GM12878 (cell line): ENCODE data around the gene RAD54L2.

Experiments used
- ATF3 ChIP-seq: IDR thresholded peaks from 2 replicates; pipeline ENCODE4 v1.6.1; 2011; ENCODE audit warnings: low read depth, mild to moderate bottlenecking, low read length, moderate library complexity, borderline replicate concordance; ENCODE audit errors: extremely low read depth
- BRCA1 ChIP-seq: IDR thresholded peaks from 2 replicates; pipeline ENCODE4 v1.6.1; 2011; ENCODE audit warnings: low read depth, low read length, improper control_type of control experiment
- CBX5 ChIP-seq: sonication (generic); IDR thresholded peaks from 2 replicates; pipeline ENCODE4 v1.6.1; 2016; ENCODE audit warnings: low read depth, moderate library complexity, mild to moderate bottlenecking, inconsistent platforms
- CHD2 ChIP-seq: IDR thresholded peaks from 2 replicates; pipeline ENCODE4 v1.6.1; 2011; ENCODE audit warnings: low read depth, low read length, improper control_type of control experiment, borderline replicate concordance
- CREB1 ChIP-seq: IDR thresholded peaks from 2 replicates; pipeline ENCODE4 v1.6.1; 2012; ENCODE audit warnings: low read depth, mild to moderate bottlenecking, inconsistent platforms
- CTCF ChIP-seq, 3 experiments: IDR thresholded peaks in 2 of 3; conservative IDR thresholded peaks in 1 of 3; 2 replicates each; pipeline ENCODE4 v1.5.1; 2011; ENCODE audit warnings: low read depth in 3 of 3, low read length in 3 of 3, mild to moderate bottlenecking in 3 of 3, control low read depth in 2 of 3, moderate library complexity in 2 of 3, inconsistent platforms in 1 of 3, mixed read lengths in 1 of 3; ENCODE audit not compliant: control insufficient read depth in 2 of 3, insufficient read depth in 1 of 3; ENCODE audit errors: extremely low read depth in 1 of 3
- MXI1 ChIP-seq: fragments of 150-350 bp; IDR thresholded peaks from 2 replicates; pipeline ENCODE4 v1.6.1; 2011; ENCODE audit warnings: low read depth, mild to moderate bottlenecking, inconsistent platforms, low read length, improper control_type of control experiment
- POLR2A ChIP-seq: IDR thresholded peaks from 2 replicates; pipeline ENCODE4 v1.6.1; 2011; ENCODE audit warnings: low read depth, mild to moderate bottlenecking, low read length
- REST ChIP-seq: IDR thresholded peaks from 2 replicates; pipeline ENCODE4 v1.6.1; 2012; ENCODE audit warnings: mild to moderate bottlenecking, low read depth, low read length
- SP1 ChIP-seq: IDR thresholded peaks from one replicate; pipeline ENCODE4 v1.6.1; 2011; ENCODE audit warnings: low read depth, low read length
- TAF1 ChIP-seq: IDR thresholded peaks from 2 replicates; pipeline ENCODE4 v1.6.1; 2011; ENCODE audit warnings: mild to moderate bottlenecking, low read depth, low read length, borderline replicate concordance
- TARDBP ChIP-seq: IDR thresholded peaks from 2 replicates; pipeline ENCODE4 v1.6.1; 2016; ENCODE audit warnings: borderline replicate concordance
- USF1 ChIP-seq: IDR thresholded peaks from 2 replicates; pipeline ENCODE4 v1.6.1; 2011; ENCODE audit warnings: borderline replicate concordance, low read depth, mild to moderate bottlenecking, moderate library complexity, mixed read lengths, low read length; ENCODE audit not compliant: insufficient read depth; ENCODE audit errors: extremely low read length
- ZBTB11 ChIP-seq: fragments of 450-650 bp; formaldehyde crosslinking; IDR thresholded peaks from 2 replicates; pipeline ENCODE4 v1.5.0; 2022; ENCODE audit warnings: mild to moderate bottlenecking, missing genetic modification characterization

GRCh38 chr3:51585871-51586270 lies 47.4 kb downstream of the RAD54L2 start:
- no peak for TF ChIP-seq POLR2A
- TF ChIP-seq BRCA1, result no peak
- TF ChIP-seq TARDBP, result no peak
- no peak for TF ChIP-seq TAF1
- no peak for TF ChIP-seq SP1
- TF ChIP-seq CTCF (IDR thresholded peaks at IDR 0.05 in 2 of 3, conservative IDR thresholded peaks at IDR 0.05 in 1 of 3; ENCODE audit: control insufficient read depth in 2 of 3, extremely low read depth in 1 of 3, insufficient read depth in 1 of 3, low read depth in 3 of 3, low read length in 3 of 3), result no peak
- no peak for TF ChIP-seq ATF3
- no peak for TF ChIP-seq CBX5
- TF ChIP-seq MXI1, result no peak
- no peak for TF ChIP-seq REST
- no peak for TF ChIP-seq USF1
- no peak for TF ChIP-seq ZBTB11 (CRISPR knock-in tag)
- no peak for TF ChIP-seq CHD2
- TF ChIP-seq CREB1, result no peak
